ENCODE measurements around the gene FGF8.

DNA sequence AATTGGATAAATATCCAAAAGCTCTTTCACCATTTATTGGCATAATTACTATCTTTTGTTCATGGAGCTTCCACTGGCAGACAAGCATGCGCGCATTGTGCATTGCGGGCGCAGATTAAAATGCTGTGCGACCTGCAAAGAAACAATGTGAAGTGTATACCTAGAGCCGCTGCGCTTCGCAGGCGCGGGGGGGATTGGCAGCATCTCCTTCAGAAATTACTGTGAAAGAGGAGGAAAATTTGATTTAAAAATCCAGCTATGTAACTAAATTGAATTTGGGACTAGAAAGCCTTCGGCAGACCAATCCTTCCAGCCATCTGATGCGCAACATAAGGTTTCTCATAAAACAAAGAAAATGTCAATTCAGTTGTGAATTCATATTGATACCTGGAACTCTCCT is 17.6 kb upstream of the FGF8 start:
- TF ChIP-seq CHD2 (IDR thresholded peaks at IDR 0.05; ENCODE audit: borderline replicate concordance, low read depth, low read length) (no peak), CBX5 (IDR thresholded peaks at IDR 0.05; ENCODE audit: low read depth) (no peak), PRDM15 (CRISPR knock-in tag; IDR thresholded peaks at IDR 0.05) (no peak), EP300 (IDR thresholded peaks at IDR 0.05; ENCODE audit: borderline replicate concordance in 1 of 2, control insufficient read depth in 1 of 2, low read depth in 2 of 2, low read length in 2 of 2) (no peak), TAF1 (IDR thresholded peaks at IDR 0.05; ENCODE audit: borderline replicate concordance, low read depth, low read length) (no peak), JUNB (IDR thresholded peaks at IDR 0.05) (no peak)
- TF ChIP-seq, protein P1, sequence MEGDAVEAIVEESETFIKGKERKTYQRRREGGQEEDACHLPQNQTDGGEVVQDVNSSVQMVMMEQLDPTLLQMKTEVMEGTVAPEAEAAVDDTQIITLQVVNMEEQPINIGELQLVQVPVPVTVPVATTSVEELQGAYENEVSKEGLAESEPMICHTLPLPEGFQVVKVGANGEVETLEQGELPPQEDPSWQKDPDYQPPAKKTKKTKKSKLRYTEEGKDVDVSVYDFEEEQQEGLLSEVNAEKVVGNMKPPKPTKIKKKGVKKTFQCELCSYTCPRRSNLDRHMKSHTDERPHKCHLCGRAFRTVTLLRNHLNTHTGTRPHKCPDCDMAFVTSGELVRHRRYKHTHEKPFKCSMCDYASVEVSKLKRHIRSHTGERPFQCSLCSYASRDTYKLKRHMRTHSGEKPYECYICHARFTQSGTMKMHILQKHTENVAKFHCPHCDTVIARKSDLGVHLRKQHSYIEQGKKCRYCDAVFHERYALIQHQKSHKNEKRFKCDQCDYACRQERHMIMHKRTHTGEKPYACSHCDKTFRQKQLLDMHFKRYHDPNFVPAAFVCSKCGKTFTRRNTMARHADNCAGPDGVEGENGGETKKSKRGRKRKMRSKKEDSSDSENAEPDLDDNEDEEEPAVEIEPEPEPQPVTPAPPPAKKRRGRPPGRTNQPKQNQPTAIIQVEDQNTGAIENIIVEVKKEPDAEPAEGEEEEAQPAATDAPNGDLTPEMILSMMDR (IDR thresholded peaks at IDR 0.05 in 2 of 3, conservative IDR thresholded peaks at IDR 0.05 in 1 of 3; ENCODE audit: control insufficient read depth in 2 of 3, extremely low read depth in 1 of 3, insufficient read depth in 1 of 3, low read depth in 3 of 3, low read length in 3 of 3), result no peak
